ENCODE measurements around the gene OXER1.
A peak's percentile ranks its signal among the peaks of the same experiment; 100 is the strongest.

OXER1 gene

DNA sequence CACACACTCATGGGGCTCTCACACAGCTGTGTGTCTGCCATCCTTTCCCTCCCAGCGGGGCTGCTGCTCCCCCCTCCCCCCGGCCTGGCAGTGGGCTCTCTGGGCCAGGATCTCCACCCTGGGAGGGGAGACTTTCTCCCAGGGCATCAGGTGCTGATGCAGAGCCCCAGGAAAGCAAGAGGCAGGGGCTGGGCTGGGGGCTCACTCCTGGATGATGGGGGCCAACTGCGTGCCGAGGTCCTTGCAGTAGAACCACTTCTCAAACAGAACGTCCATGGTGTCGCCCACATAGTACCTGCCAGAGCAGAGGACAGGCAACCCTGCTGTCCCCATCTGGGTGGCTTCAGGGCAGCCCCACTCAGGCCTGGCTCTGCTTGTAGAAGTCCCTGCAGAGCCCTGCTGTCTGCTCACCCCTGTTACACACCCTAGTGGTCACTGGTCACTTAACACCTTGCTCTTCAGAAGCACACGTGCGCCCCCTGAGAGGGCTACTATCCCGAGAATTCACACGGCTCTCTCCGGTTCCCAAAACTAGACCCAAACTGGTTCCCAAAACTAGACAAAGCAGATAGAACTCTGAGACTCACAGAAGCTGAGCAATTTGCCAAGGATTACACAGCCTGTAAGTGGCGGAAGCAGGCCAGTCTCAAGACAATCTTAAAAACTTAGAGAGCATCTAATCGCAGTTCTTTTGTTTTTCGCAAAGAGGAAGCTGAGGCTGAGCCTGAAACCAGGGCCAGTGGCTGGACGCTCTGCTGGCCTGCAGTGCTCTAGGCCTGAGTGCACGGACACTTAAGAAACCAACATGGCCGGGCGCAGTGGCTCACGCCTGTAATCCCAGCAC lies 6.6 kb upstream of the OXER1 start:
- DNase-seq (ENCODE audit: low read depth in 2 of 2), result peak; percentile 54 to 61
- TF ChIP-seq, protein P1, sequence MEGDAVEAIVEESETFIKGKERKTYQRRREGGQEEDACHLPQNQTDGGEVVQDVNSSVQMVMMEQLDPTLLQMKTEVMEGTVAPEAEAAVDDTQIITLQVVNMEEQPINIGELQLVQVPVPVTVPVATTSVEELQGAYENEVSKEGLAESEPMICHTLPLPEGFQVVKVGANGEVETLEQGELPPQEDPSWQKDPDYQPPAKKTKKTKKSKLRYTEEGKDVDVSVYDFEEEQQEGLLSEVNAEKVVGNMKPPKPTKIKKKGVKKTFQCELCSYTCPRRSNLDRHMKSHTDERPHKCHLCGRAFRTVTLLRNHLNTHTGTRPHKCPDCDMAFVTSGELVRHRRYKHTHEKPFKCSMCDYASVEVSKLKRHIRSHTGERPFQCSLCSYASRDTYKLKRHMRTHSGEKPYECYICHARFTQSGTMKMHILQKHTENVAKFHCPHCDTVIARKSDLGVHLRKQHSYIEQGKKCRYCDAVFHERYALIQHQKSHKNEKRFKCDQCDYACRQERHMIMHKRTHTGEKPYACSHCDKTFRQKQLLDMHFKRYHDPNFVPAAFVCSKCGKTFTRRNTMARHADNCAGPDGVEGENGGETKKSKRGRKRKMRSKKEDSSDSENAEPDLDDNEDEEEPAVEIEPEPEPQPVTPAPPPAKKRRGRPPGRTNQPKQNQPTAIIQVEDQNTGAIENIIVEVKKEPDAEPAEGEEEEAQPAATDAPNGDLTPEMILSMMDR (IDR thresholded peaks at IDR 0.05; ENCODE audit: low read depth, low read length), result peak; percentile 46
- H3K4me3 ChIP-seq (replicated peaks in 1 of 2; ENCODE audit: low read depth in 2 of 2, low read length in 2 of 2), result no peak overlapping the region

DNA sequence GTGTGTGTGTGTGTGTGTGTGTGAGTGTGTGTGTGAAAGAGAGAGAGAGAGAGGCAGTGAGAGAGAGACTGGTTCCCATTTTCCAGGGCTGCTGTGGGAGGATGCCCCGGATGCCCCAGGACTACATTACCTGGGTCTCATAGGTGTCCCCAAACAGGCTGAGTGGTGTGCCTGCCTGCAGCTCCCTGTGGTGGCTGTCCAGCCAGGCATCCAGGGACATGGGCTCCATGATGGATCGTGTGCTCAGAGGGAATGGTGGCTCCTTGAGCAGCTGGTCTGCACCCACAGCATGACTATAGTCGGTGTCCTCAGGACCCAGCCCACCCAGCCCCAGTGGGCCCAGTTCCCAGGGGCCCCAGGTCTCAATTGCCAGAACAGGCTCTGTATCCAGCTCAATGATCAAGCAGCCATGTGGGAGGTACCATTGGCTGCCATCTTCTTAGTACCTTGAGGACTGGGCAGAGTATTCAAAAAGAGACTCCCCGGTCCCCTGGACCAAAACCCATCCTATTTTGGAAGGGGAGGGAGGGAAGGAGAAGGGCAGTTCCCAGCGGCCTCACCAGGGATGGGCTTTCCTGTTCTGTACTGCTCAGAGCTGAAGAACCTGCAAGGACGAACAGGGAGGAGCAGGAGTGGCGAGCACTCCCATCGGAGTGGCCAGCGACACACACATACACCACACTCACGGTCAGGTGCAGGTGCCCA lies 5.8 kb upstream of the OXER1 start:
- no peak overlapping the region for H3K4me3 ChIP-seq (replicated peaks in 1 of 2; ENCODE audit: low read depth in 2 of 2, low read length in 2 of 2)
- no peak for DNase-seq (ENCODE audit: low read depth in 2 of 2)
- TF ChIP-seq, protein P1 (IDR thresholded peaks at IDR 0.05; ENCODE audit: low read depth, low read length), result no peak

DNA sequence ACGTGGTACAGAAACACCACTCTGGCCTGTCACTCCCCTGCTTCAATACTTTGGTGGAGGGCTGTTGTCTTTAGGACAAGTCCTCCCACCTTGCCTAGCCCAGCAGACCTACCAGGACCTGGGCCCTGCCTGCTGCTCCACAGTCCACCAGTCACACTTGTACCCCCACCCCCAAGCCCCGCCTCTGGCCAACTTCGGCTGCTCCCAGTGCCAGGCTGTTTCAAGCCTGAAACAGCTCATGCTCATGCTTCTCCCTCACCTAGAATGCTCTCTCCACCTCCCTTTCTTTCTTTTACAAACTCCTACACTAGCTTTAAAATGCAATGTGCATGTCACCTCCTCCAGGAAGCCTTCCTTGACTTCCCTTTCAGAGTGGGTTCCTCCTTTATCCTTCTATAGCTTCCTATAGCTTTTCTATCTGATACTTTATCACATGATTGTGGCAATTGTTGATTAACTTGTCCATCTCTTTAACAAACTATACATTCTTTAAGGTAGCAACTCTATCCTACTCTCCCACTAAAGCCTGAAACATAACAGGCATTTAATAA lies 4.8 kb upstream of the OXER1 start:
- no peak for DNase-seq (ENCODE audit: low read depth in 2 of 2)
- no peak overlapping the region for H3K4me3 ChIP-seq (replicated peaks in 1 of 2; ENCODE audit: low read depth in 2 of 2, low read length in 2 of 2)
- TF ChIP-seq, protein P1 (IDR thresholded peaks at IDR 0.05; ENCODE audit: low read depth, low read length), result no peak

DNA sequence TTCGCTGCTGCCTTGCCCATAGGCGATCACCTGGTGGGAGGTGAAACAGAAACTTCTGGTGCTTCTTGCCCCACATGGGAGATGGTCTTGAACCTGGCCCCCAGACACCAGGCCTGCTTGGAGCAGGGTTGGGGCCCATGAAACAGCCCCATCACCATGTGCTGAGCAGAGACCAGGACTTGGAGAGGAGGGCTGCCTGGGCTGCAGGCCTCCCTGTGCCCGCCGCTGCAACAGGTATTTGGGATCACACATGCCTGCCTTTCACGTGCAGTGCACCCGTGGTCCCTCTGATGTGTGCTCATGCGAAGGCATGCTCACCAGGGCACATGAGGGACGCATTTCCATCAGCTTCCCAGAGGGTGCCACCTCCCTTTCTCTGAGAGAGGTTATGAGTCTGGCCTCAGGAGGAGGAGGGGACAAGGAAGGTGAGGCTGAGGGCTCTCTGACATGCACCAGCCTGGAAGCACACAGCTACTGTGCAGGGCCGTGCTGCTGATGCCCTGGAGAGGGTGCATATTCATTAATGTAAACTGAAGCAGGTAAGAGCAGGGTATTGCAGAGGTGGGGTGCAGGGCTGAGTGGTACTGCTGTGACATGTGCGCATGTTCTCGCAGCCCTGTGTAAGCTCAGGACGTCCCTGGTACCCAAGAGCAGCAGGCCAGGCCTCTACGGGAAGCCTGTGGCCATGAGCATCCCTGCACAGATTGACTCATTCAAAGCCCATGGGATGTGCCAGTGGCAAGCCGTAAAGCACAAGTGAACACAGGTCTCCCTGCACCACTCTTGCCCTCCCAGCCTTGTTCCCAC lies 4.2 kb upstream of the OXER1 start:
- TF ChIP-seq, protein P1 (IDR thresholded peaks at IDR 0.05; ENCODE audit: low read depth, low read length), result no peak
- DNase-seq (ENCODE audit: low read depth in 2 of 2), result no peak
- H3K4me3 ChIP-seq (replicated peaks in 1 of 2; ENCODE audit: low read depth in 2 of 2, low read length in 2 of 2), result no peak overlapping the region

DNA sequence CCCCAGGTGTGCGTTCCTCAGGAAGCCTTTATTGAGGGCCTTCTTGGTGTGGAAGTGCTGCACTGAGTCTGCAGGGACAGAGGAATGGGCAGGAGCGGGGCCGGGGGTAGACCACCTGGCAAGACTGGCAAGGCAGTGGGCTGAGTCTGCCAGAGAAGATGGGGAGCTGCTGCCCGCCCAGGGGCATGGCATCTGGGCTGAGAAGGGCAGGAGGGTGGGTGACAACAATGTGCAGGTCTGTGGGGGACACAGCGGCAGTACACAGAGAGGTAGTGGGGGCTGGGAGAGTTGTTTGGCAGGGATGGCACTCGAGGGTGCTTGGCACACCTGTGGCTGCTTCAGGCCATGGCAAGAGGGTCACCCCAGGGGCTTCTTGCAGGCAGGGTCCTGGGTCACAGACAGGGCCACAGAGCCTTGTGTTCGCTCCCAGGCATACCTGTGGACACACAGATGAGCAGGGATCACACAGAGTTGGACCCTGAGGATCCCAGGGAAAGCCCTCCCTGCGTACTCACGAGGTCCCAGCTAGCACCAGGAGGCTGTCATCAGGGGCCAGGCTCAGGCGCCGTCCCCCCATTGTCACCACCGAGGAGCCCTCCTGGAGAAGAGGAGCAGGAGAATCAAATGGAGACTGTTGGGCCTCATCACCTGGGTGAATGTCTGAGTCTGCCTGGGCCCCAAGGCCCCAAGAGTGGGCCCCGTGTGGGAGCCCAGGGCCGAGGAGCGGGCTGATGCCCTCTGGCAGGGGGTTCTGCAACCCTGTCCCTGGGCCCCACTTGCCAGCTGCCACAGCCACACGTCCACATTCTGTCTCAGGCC lies 3.4 kb upstream of the OXER1 start:
- TF ChIP-seq, protein P1 (IDR thresholded peaks at IDR 0.05; ENCODE audit: low read depth, low read length), result no peak

DNA sequence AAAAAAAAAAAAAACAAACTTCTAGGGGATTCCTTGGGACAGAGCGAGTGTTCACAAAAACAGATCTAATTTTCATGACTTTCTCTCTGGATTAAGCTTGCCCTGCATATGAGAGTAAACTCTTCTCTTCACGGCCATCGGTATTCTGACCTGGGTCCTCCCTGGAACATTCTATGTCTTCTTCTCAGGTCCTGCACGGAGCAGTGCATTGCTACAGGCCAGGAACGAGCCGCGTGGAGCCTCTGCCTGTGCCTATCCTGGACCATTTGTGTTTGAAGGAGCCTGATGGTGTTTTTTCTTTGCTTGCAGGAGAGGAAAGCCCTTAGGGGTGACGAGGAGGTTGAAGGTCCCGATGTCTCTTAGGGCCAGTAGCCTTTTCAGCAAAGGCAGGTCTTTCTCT lies 1.8 kb upstream of the OXER1 start:
- TF ChIP-seq, protein P1 (IDR thresholded peaks at IDR 0.05; ENCODE audit: low read depth, low read length), result no peak
- H3K4me3 ChIP-seq (replicated peaks in 1 of 2; ENCODE audit: low read depth in 2 of 2, low read length in 2 of 2), result no peak overlapping the region

More for the DNA sequence above, 3.4 kb upstream of the OXER1 start:
- H3K4me3 ChIP-seq (replicated peaks in 1 of 2; ENCODE audit: low read depth in 2 of 2, low read length in 2 of 2), result no peak overlapping the region
- no peak for DNase-seq (ENCODE audit: low read depth in 2 of 2)

More for the DNA sequence above, 1.8 kb upstream of the OXER1 start:
- no peak for DNase-seq (ENCODE audit: low read depth in 2 of 2)
